Measurements from ENCODE around the gene STPG4. TPM values are rescaled to one million over a fixed set of nuclear protein-coding genes. Genes with fewer than 3 reads are reported as not detected.

Gene STPG4
- total RNA-seq, 3 donors from 2014 or later, result 0.32 TPM; not detected in 2

DNA sequence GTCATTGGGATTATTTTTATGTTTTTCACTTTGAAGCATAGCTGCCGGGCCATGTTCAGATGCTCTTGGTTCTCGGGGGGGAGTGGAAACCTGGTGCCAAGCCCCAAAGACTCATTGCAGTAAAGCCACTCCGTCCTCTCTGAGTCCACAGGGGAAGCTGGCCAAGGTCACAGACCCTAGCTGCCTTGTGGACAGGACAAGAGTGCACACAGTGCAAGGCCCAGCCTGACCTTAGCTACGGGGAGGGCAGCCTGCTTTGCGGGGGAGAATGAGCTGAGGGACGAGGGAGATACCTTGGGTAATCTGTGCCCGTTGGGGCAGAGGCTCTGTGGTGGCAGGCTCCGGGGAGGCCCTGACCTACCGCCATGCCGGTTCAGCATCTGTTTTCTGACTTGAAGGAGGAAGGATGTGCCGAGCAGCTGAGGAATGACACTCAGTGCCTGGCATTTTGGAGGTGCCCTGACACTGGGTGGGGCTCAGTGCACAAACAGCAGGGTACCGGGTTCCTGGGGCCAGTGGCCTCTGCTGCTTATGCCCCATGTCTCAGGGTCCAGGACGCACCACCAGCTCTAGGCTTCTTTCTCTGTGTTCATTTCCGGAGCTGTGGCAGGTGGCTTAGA lies 87.2 kb downstream of the STPG4 start:
- TF ChIP-seq POLR2A (IDR thresholded peaks at IDR 0.05), result no peak
- TF ChIP-seq POLR2AphosphoS5 (IDR thresholded peaks at IDR 0.05), result no peak
- TF ChIP-seq, protein P1, sequence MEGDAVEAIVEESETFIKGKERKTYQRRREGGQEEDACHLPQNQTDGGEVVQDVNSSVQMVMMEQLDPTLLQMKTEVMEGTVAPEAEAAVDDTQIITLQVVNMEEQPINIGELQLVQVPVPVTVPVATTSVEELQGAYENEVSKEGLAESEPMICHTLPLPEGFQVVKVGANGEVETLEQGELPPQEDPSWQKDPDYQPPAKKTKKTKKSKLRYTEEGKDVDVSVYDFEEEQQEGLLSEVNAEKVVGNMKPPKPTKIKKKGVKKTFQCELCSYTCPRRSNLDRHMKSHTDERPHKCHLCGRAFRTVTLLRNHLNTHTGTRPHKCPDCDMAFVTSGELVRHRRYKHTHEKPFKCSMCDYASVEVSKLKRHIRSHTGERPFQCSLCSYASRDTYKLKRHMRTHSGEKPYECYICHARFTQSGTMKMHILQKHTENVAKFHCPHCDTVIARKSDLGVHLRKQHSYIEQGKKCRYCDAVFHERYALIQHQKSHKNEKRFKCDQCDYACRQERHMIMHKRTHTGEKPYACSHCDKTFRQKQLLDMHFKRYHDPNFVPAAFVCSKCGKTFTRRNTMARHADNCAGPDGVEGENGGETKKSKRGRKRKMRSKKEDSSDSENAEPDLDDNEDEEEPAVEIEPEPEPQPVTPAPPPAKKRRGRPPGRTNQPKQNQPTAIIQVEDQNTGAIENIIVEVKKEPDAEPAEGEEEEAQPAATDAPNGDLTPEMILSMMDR (IDR thresholded peaks at IDR 0.05), result no peak
- no peak for DNase-seq (ENCODE audit: low spot score in 2 of 2)
- Histone ChIP-seq H3K27me3 (no peaks in the 10 kb centered on the region), H3K27ac (peak overlapping the region; percentile 94 to 97), H3K36me3 (no peaks in the 10 kb centered on the region), H3K4me1 (peaks cover 27 to 31% of the 10 kb centered on the region in 2 donors), H3K4me3 (no peak overlapping the region), H3K9me3 (no peaks in the 10 kb centered on the region)
- intact Hi-C loops (cut with DNase I; ENCODE audit: low total_unique reads), result loop anchor here (5.0 kb wide), 1 partner anchor 1461 kb away; no protein-coding TSS in a partner anchor

DNA sequence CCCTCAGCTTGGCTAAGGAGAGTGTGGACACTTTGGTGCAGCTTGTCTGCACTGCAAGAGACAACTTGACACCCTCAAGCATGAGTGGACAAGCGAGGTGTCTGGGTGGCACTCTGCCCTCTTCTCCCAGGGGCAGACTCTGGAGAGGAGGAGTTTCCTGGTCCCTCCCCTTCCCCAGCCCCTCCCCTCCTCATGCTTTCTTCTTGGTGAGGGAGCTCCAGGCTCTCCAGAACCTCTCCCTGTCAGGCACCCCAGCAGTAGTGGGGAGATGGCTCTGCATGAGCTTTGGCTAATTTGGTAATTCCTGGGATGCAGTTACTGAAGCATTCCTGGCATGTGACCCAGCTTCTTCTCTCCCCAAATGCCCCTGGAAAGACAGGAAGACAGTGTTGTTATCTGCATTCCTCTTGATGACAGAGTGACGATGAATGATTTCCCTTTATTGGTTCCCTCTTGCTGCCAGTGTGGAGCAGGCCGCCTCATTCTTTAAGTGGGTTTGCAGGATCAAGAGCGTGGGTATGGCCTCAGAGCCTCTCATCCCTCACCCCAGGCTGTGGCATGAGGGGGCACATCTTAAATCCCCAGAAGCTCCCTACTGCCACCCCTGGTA lies 89.2 kb downstream of the STPG4 start:
- Histone ChIP-seq H3K27me3 (no peaks in the 10 kb centered on the region), H3K4me1 (peaks cover 22 to 23% of the 10 kb centered on the region in 2 donors), H3K9me3 (no peaks in the 10 kb centered on the region), H3K4me3 (no peak overlapping the region), H3K27ac (peak overlapping the region; percentile 13 to 21), H3K36me3 (no peaks in the 10 kb centered on the region)
- intact Hi-C loops (cut with DNase I; ENCODE audit: low total_unique reads), result loop anchor here (5.0 kb wide), 1 partner anchor 1459 kb away; no protein-coding TSS in a partner anchor
- TF ChIP-seq POLR2A (IDR thresholded peaks at IDR 0.05), result no peak
- TF ChIP-seq, protein P1 (IDR thresholded peaks at IDR 0.05), result no peak
- TF ChIP-seq POLR2AphosphoS5 (IDR thresholded peaks at IDR 0.05), result no peak
- no peak for DNase-seq (ENCODE audit: low spot score in 2 of 2)

DNA sequence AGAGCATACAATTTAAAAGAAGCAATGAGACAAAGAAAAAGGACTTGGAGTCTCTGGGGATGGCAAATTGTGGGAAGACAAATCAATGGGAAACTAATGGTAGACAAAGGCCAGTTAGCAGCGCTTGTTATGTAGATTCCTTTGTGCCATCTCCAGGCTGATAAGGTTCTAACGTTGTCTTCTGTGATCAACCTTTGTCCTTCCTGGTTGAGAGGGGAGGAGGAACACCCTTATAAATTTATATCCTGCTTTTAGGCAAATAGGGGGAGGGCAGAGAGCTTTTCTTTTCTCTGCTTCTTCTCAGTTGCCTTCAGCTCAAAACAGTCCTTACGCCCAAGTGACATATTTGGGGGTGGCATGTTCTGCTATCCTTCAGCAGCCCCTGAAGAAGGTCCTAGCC lies 89.8 kb downstream of the STPG4 start:
- peak overlapping the region in 1 of 2 donors; percentile 21 for H3K27ac ChIP-seq
- H3K4me1 ChIP-seq, result peaks cover 17 to 18% of the 10 kb centered on the region in 2 donors
- TF ChIP-seq, protein P1 (IDR thresholded peaks at IDR 0.05), result no peak
- TF ChIP-seq POLR2AphosphoS5 (IDR thresholded peaks at IDR 0.05) (no peak), POLR2A (IDR thresholded peaks at IDR 0.05) (no peak)
- H3K9me3 ChIP-seq, result no peaks in the 10 kb centered on the region
- H3K27me3 ChIP-seq, result no peaks in the 10 kb centered on the region
- H3K4me3 ChIP-seq, result no peak overlapping the region
- H3K36me3 ChIP-seq, result no peaks in the 10 kb centered on the region
- intact Hi-C loops (cut with DNase I; ENCODE audit: low total_unique reads), result loop anchor here (5.0 kb wide), 1 partner anchor 1458 kb away; no protein-coding TSS in a partner anchor
- no peak for DNase-seq (ENCODE audit: low spot score in 2 of 2)

DNA sequence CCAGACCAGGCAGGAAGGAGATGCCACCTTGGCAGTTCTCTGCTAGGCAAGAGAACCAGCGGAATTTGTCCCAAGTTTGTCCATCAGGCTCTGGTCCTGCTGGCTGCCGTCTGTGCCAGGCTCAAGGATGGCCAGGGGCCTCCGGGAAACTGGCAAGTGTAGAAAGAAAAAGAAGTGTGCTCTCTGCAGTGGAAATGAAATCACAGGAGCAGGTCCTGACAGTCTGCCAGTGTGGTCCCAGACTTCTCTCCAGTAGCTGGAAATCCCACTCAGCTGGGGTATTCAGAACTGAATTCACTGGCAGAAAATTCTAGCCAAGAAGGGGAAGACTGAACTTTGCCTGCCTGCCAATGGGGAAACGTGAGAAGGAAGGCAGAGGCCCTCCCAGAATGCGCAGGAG lies 91.0 kb downstream of the STPG4 start:
- H3K4me3 ChIP-seq, result no peak overlapping the region
- H3K27ac ChIP-seq, result peak overlapping the region; percentile 40 to 75
- TF ChIP-seq, protein P1 (IDR thresholded peaks at IDR 0.05), result no peak
- TF ChIP-seq POLR2AphosphoS5 (IDR thresholded peaks at IDR 0.05) (no peak), POLR2A (IDR thresholded peaks at IDR 0.05) (no peak)
- intact Hi-C loops (cut with DNase I; ENCODE audit: low total_unique reads), result no loop called here
- H3K9me3 ChIP-seq, result no peaks in the 10 kb centered on the region
- H3K36me3 ChIP-seq, result no peaks in the 10 kb centered on the region
- peaks cover 4 to 5% of the 10 kb centered on the region in 2 donors for H3K4me1 ChIP-seq
- H3K27me3 ChIP-seq, result no peaks in the 10 kb centered on the region
- no peak for DNase-seq (ENCODE audit: low spot score in 2 of 2)

DNA sequence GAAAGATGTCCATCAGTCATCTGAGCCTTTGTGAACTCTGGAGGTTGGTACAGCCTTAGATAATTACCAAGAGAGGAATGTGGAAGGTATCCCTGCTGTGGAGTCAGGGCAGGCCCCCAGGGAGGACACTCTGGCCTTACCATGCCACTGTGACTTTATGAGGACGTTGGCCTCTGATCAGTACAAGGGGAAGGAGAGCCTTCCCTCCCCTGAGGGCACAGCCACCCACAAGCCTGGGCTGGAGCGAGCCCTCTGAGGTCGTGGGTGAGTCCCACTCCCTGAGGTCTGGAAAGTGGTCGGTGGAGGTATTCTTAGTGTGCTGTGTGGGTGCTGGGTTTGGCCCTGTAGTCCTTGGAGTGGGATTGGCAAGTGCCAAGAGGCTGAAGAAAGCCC lies 91.6 kb downstream of the STPG4 start:
- H3K27me3 ChIP-seq, result no peaks in the 10 kb centered on the region
- no peaks in the 10 kb centered on the region for H3K36me3 ChIP-seq
- H3K4me3 ChIP-seq, result no peak overlapping the region
- peaks cover 0 to 2% of the 10 kb centered on the region in 2 donors for H3K4me1 ChIP-seq
- no peaks in the 10 kb centered on the region for H3K9me3 ChIP-seq
- intact Hi-C loops (cut with DNase I; ENCODE audit: low total_unique reads), result no loop called here
- H3K27ac ChIP-seq, result peak overlapping the region; percentile 40 to 75
- TF ChIP-seq, protein P1 (IDR thresholded peaks at IDR 0.05), result no peak
- no peak for TF ChIP-seq POLR2A (IDR thresholded peaks at IDR 0.05)
- no peak for TF ChIP-seq POLR2AphosphoS5 (IDR thresholded peaks at IDR 0.05)
- no peak for DNase-seq (ENCODE audit: low spot score in 2 of 2)

All from breast epithelium (tissue), 4 donors.